ENCODE results near the gene SCN4B. TPM values are rescaled to one million over a fixed set of nuclear protein-coding genes. Genes with fewer than 3 reads are reported as not detected.
A peak's percentile ranks its signal among the peaks of the same experiment; 100 is the strongest.

SCN4B gene
- total and polyA plus RNA-seq, 4 donors: 12.5 to 31.2 (median 30.6) TPM

- Histone ChIP-seq H3K4me1 (ENCODE audit: control insufficient read depth, insufficient read depth, low read length) (peaks cover 40% of the 10 kb centered on the region), H3K4me3 (ENCODE audit: low read depth, low read length) (no peak overlapping the region), H3K9me3 (ENCODE audit: control insufficient read depth, insufficient read depth, low read length) (no peaks in the 10 kb centered on the region), H3K36me3 (ENCODE audit: control insufficient read depth, insufficient read depth, low read length) (no peaks in the 10 kb centered on the region), H3K27me3 (ENCODE audit: control insufficient read depth, insufficient read depth, low read length) (peaks cover 15% of the 10 kb centered on the region), H3K27ac (ENCODE audit: low read depth, low read length) (no peak overlapping the region)
- no peak for DNase-seq (ENCODE audit: low read depth in 4 of 6, low spot score in 6 of 6)
- WGBS (ENCODE audit: insufficient coverage): 84% methylated on average over 3 of the region's 6 CpGs
These were observed 6.1 kb downstream of the SCN4B start for GRCh38 chr11:118146554-118146953.

- peak; percentile 50 to 94 (median 69) for DNase-seq (ENCODE audit: low read depth in 4 of 6, low spot score in 6 of 6)
- WGBS (ENCODE audit: insufficient coverage): under 1% methylated on average over 74 of the region's 78 CpGs
- peaks cover 11% of the 10 kb centered on the region for H3K27me3 ChIP-seq (ENCODE audit: control insufficient read depth, insufficient read depth, low read length)
- H3K4me1 ChIP-seq (ENCODE audit: control insufficient read depth, insufficient read depth, low read length): peaks cover 34% of the 10 kb centered on the region
- no peaks in the 10 kb centered on the region for H3K9me3 ChIP-seq (ENCODE audit: control insufficient read depth, insufficient read depth, low read length)
- H3K36me3 ChIP-seq (ENCODE audit: control insufficient read depth, insufficient read depth, low read length): peaks cover 2% of the 10 kb centered on the region
- H3K27ac ChIP-seq (ENCODE audit: low read depth, low read length): no peak overlapping the region
- H3K4me3 ChIP-seq (ENCODE audit: low read depth, low read length): peak overlapping the region; percentile 75
These were observed 7.1 kb downstream of the SCN4B start for GRCh38 chr11:118145285-118146227.

- DNase-seq (ENCODE audit: low read depth in 4 of 6, low spot score in 6 of 6): peak in 2 of 6 donors; percentile 3 to 43
- peaks cover 2% of the 10 kb centered on the region for H3K36me3 ChIP-seq (ENCODE audit: control insufficient read depth, insufficient read depth, low read length)
- H3K4me3 ChIP-seq (ENCODE audit: low read depth, low read length): peak overlapping the region; percentile 75
- H3K27ac ChIP-seq (ENCODE audit: low read depth, low read length): no peak overlapping the region
- H3K27me3 ChIP-seq (ENCODE audit: control insufficient read depth, insufficient read depth, low read length): peaks cover 14% of the 10 kb centered on the region
- H3K9me3 ChIP-seq (ENCODE audit: control insufficient read depth, insufficient read depth, low read length): no peaks in the 10 kb centered on the region
- 62% methylated on average over 8 of the region's 20 CpGs for WGBS (ENCODE audit: insufficient coverage)
- H3K4me1 ChIP-seq (ENCODE audit: control insufficient read depth, insufficient read depth, low read length): peaks cover 30% of the 10 kb centered on the region
These were observed 8.0 kb downstream of the SCN4B start for GRCh38 chr11:118144301-118145268.

GRCh38 chr11:118143661-118144185 is 8.9 kb downstream of the SCN4B start:
- Histone ChIP-seq H3K27me3 (ENCODE audit: control insufficient read depth, insufficient read depth, low read length) (peaks cover 14% of the 10 kb centered on the region), H3K4me1 (ENCODE audit: control insufficient read depth, insufficient read depth, low read length) (peaks cover 23% of the 10 kb centered on the region), H3K36me3 (ENCODE audit: control insufficient read depth, insufficient read depth, low read length) (peaks cover 4% of the 10 kb centered on the region), H3K27ac (ENCODE audit: low read depth, low read length) (no peak overlapping the region), H3K4me3 (ENCODE audit: low read depth, low read length) (no peak overlapping the region), H3K9me3 (ENCODE audit: control insufficient read depth, insufficient read depth, low read length) (no peaks in the 10 kb centered on the region)
- WGBS (ENCODE audit: insufficient coverage): 78% methylated on average over 6 of the region's 12 CpGs
- no peak for DNase-seq (ENCODE audit: low read depth in 4 of 6, low spot score in 6 of 6)

- H3K36me3 ChIP-seq (ENCODE audit: control insufficient read depth, insufficient read depth, low read length): peaks cover 5% of the 10 kb centered on the region
- H3K9me3 ChIP-seq (ENCODE audit: control insufficient read depth, insufficient read depth, low read length): no peaks in the 10 kb centered on the region
- peaks cover 15% of the 10 kb centered on the region for H3K4me1 ChIP-seq (ENCODE audit: control insufficient read depth, insufficient read depth, low read length)
- no peak overlapping the region for H3K27ac ChIP-seq (ENCODE audit: low read depth, low read length)
- no peak overlapping the region for H3K4me3 ChIP-seq (ENCODE audit: low read depth, low read length)
- WGBS (ENCODE audit: insufficient coverage): 53% methylated on average over 6 of the region's 6 CpGs
- H3K27me3 ChIP-seq (ENCODE audit: control insufficient read depth, insufficient read depth, low read length): peaks cover 14% of the 10 kb centered on the region
- no peak for DNase-seq (ENCODE audit: low read depth in 4 of 6, low spot score in 6 of 6)
These were observed 9.8 kb downstream of the SCN4B start for GRCh38 chr11:118142809-118143208.

- peaks cover 14% of the 10 kb centered on the region for H3K27me3 ChIP-seq (ENCODE audit: control insufficient read depth, insufficient read depth, low read length)
- H3K4me1 ChIP-seq (ENCODE audit: control insufficient read depth, insufficient read depth, low read length): peaks cover 15% of the 10 kb centered on the region
- H3K9me3 ChIP-seq (ENCODE audit: control insufficient read depth, insufficient read depth, low read length): no peaks in the 10 kb centered on the region
- 57% methylated on average over 2 of the region's 2 CpGs for WGBS (ENCODE audit: insufficient coverage)
- no peak overlapping the region for H3K27ac ChIP-seq (ENCODE audit: low read depth, low read length)
- peaks cover 8% of the 10 kb centered on the region for H3K36me3 ChIP-seq (ENCODE audit: control insufficient read depth, insufficient read depth, low read length)
- no peak for DNase-seq (ENCODE audit: low read depth in 4 of 6, low spot score in 6 of 6)
- no peak overlapping the region for H3K4me3 ChIP-seq (ENCODE audit: low read depth, low read length)
These were observed 10.5 kb downstream of the SCN4B start for GRCh38 chr11:118142081-118142480.

- no peaks in the 10 kb centered on the region for H3K4me1 ChIP-seq (ENCODE audit: control insufficient read depth, insufficient read depth, low read length)
- no peaks in the 10 kb centered on the region for H3K9me3 ChIP-seq (ENCODE audit: control insufficient read depth, insufficient read depth, low read length)
- H3K36me3 ChIP-seq (ENCODE audit: control insufficient read depth, insufficient read depth, low read length): peaks cover 24% of the 10 kb centered on the region
- no peak overlapping the region for H3K4me3 ChIP-seq (ENCODE audit: low read depth, low read length)
- H3K27ac ChIP-seq (ENCODE audit: low read depth, low read length): no peak overlapping the region
- WGBS (ENCODE audit: insufficient coverage): 40% methylated on average over 1 of the region's 1 CpG
- no peak for DNase-seq (ENCODE audit: low read depth in 4 of 6, low spot score in 6 of 6)
- peaks cover 14% of the 10 kb centered on the region for H3K27me3 ChIP-seq (ENCODE audit: control insufficient read depth, insufficient read depth, low read length)
These were observed 13.0 kb downstream of the SCN4B start for GRCh38 chr11:118139578-118139977.

- Histone ChIP-seq H3K9me3 (ENCODE audit: control insufficient read depth, insufficient read depth, low read length) (no peaks in the 10 kb centered on the region), H3K27me3 (ENCODE audit: control insufficient read depth, insufficient read depth, low read length) (peaks cover 14% of the 10 kb centered on the region), H3K36me3 (ENCODE audit: control insufficient read depth, insufficient read depth, low read length) (peaks cover 24% of the 10 kb centered on the region), H3K4me3 (ENCODE audit: low read depth, low read length) (no peak overlapping the region), H3K4me1 (ENCODE audit: control insufficient read depth, insufficient read depth, low read length) (no peaks in the 10 kb centered on the region), H3K27ac (ENCODE audit: low read depth, low read length) (no peak overlapping the region)
- no peak for DNase-seq (ENCODE audit: low read depth in 4 of 6, low spot score in 6 of 6)
- 40% methylated on average over 9 of the region's 10 CpGs for WGBS (ENCODE audit: insufficient coverage)
These were observed 13.7 kb downstream of the SCN4B start for GRCh38 chr11:118138839-118139420.

GRCh38 chr11:118136801-118137200 is 15.8 kb downstream of the SCN4B start:
- 88% methylated on average over 9 of the region's 10 CpGs for WGBS (ENCODE audit: insufficient coverage)
- peaks cover 6% of the 10 kb centered on the region for H3K27me3 ChIP-seq (ENCODE audit: control insufficient read depth, insufficient read depth, low read length)
- no peak overlapping the region for H3K27ac ChIP-seq (ENCODE audit: low read depth, low read length)

More at GRCh38 chr11:118136801-118137200, 15.8 kb downstream of the SCN4B start:
- no peak for DNase-seq (ENCODE audit: low read depth in 4 of 6, low spot score in 6 of 6)
- H3K4me1 ChIP-seq (ENCODE audit: control insufficient read depth, insufficient read depth, low read length): no peaks in the 10 kb centered on the region
- H3K4me3 ChIP-seq (ENCODE audit: low read depth, low read length): no peak overlapping the region
- H3K36me3 ChIP-seq (ENCODE audit: control insufficient read depth, insufficient read depth, low read length): peaks cover 24% of the 10 kb centered on the region
- H3K9me3 ChIP-seq (ENCODE audit: control insufficient read depth, insufficient read depth, low read length): no peaks in the 10 kb centered on the region
